ENCODE data around the gene CAMK2A. TPM values are rescaled to one million over a fixed set of nuclear protein-coding genes. Genes with fewer than 3 reads are reported as not detected.

The CAMK2A gene
- total and polyA plus RNA-seq, 2 donors (not counting 3 experiments of a cell fraction or from before 2014, with no cell fraction given): not detected

- Histone ChIP-seq H3K9me3 (replicated peaks; ENCODE audit: control insufficient read depth, insufficient read depth, low read length) (no peaks in the 10 kb centered on the region), H3K79me2 (ENCODE audit: control insufficient read depth, insufficient read depth, low read length) (no peaks in the 10 kb centered on the region), H3K27ac (ENCODE audit: insufficient read depth, low read depth, low read length) (no peak overlapping the region), H3K27me3 (ENCODE audit: control insufficient read depth in 2 of 2, insufficient read depth in 2 of 2, low read length in 2 of 2) (peaks cover 0 to 9% of the 10 kb centered on the region in 2 experiments), H3K4me1 (ENCODE audit: control insufficient read depth, extremely low read depth, insufficient read depth, low read length) (no peaks in the 10 kb centered on the region), H4K20me1 (replicated peaks; ENCODE audit: control insufficient read depth, extremely low read depth, insufficient read depth, low read length) (no peaks in the 10 kb centered on the region), H3K36me3 (ENCODE audit: control insufficient read depth in 2 of 2, extremely low read depth in 1 of 2, insufficient read depth in 2 of 2, low read length in 2 of 2) (no peaks in the 10 kb centered on the region), H3K9ac (replicated peaks; ENCODE audit: extremely low read depth, insufficient read depth, low read length) (no peak overlapping the region), H3K9me1 (replicated peaks; ENCODE audit: control insufficient read depth, extremely low read depth, insufficient read depth, low read length) (no peaks in the 10 kb centered on the region), H2AFZ (ENCODE audit: low read depth, low read length) (no peak overlapping the region), H3K4me3 (replicated peaks in 1 of 3; ENCODE audit: insufficient read depth in 1 of 3, low read depth in 1 of 3, low read length in 3 of 3) (no peak overlapping the region), H3K4me2 (ENCODE audit: insufficient read depth, low read length) (no peak overlapping the region)
- dilution Hi-C loops (cut with MboI; ENCODE audit: extremely low pct_ligation_motif_present, low sequenced_read_pairs) (no loop called here), intact Hi-C loops (cut with micrococcal nuclease) (no loop called here)
- DNase-seq (ENCODE audit: low read depth, low spot score) (no peak), FAIRE-seq (no peak)
- TF ChIP-seq MAX (IDR thresholded peaks at IDR 0.05; ENCODE audit: insufficient read depth, insufficient read length): no peak
- TF ChIP-seq JUN (IDR thresholded peaks at IDR 0.05; ENCODE audit: borderline replicate concordance, insufficient read depth, insufficient read length, low read depth): no peak
- no peak for TF ChIP-seq GATA2 (IDR thresholded peaks at IDR 0.05; ENCODE audit: insufficient read depth, insufficient read length, low read depth, low read length)
- no peak for TF ChIP-seq FOS (IDR thresholded peaks at IDR 0.05; ENCODE audit: borderline replicate concordance, insufficient read depth, low read length)
- no peak for TF ChIP-seq MYC (IDR thresholded peaks at IDR 0.05; ENCODE audit: low read depth, low read length)
- no peak for TF ChIP-seq POLR2A (IDR thresholded peaks at IDR 0.05; ENCODE audit: low read depth, low read length)
- no peak for TF ChIP-seq CTCF (IDR thresholded peaks at IDR 0.05; ENCODE audit: extremely low read depth in 1 of 2, insufficient read depth in 1 of 2, low read depth in 1 of 2, low read length in 2 of 2)
- TF ChIP-seq POLR2AphosphoS5 (IDR thresholded peaks at IDR 0.05; ENCODE audit: insufficient read depth, low read depth, low read length): no peak
- TF ChIP-seq EZH2 (IDR thresholded peaks at IDR 0.05; ENCODE audit: borderline replicate concordance, low read depth, low read length, severe bottlenecking): no peak
- ChIA-PET CTCF (no interaction called here), POLR2A (no interaction called here)
- BruUV-seq (replicated peaks): no TSS peak
Measured at GRCh38 chr5:150209099-150209635, 80.4 kb downstream of the CAMK2A start.

All from endothelial cell of umbilical vein (primary cell).